Transverse colon (tissue), 4 donors: ENCODE results near the gene MAP4K2.

Source experiments
- POLR2A ChIP-seq: fragments of 450-650 bp; IDR thresholded peaks from one replicate; pipeline ENCODE4 v1.6.1; 2016; ENCODE audit warnings: antibody characterized with exemption, mild to moderate bottlenecking, moderate library complexity
- POLR2AphosphoS5 ChIP-seq, 3 donors: sonication (generic); formaldehyde crosslinking; IDR thresholded peaks; one replicate each; pipeline ENCODE4 v1.6.1; 2016; ENCODE audit warnings: antibody characterized with exemption in 3 of 3
- TF ChIP-seq, protein P1 (sequence below), 5 experiments: fragments of 200-600 bp in 3 of 5; fragments of 450-650 bp in 2 of 5; sonication (generic) in 3 of 5; IDR thresholded peaks; 1 replicate in 2 of 5; 2 replicates in 3 of 5; pipeline ENCODE4 v1.5.1; 2016 to 2017; ENCODE audit warnings: antibody characterized with exemption in 5 of 5, inconsistent platforms in 3 of 5, mild to moderate bottlenecking in 2 of 5, moderate library complexity in 1 of 5

- TF ChIP-seq POLR2AphosphoS5 (IDR thresholded peaks at IDR 0.05) (no peak), POLR2A (no peak)
- TF ChIP-seq, protein P1, sequence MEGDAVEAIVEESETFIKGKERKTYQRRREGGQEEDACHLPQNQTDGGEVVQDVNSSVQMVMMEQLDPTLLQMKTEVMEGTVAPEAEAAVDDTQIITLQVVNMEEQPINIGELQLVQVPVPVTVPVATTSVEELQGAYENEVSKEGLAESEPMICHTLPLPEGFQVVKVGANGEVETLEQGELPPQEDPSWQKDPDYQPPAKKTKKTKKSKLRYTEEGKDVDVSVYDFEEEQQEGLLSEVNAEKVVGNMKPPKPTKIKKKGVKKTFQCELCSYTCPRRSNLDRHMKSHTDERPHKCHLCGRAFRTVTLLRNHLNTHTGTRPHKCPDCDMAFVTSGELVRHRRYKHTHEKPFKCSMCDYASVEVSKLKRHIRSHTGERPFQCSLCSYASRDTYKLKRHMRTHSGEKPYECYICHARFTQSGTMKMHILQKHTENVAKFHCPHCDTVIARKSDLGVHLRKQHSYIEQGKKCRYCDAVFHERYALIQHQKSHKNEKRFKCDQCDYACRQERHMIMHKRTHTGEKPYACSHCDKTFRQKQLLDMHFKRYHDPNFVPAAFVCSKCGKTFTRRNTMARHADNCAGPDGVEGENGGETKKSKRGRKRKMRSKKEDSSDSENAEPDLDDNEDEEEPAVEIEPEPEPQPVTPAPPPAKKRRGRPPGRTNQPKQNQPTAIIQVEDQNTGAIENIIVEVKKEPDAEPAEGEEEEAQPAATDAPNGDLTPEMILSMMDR (IDR thresholded peaks at IDR 0.05) = no peak
Measured at GRCh38 chr11:64764753-64765152, 38.3 kb downstream of the MAP4K2 start.
